Large intestine (tissue), 3 donors: ENCODE data around the gene MARCHF3. TPM values are rescaled to one million over a fixed set of nuclear protein-coding genes. Genes with fewer than 3 reads are reported as not detected.

ENCODE experiments used
- DNase-seq, 2 donors: peaks; one replicate each; pipeline versions ENCODE4 v3.0.0 to v3.0.0-alpha.2; 2013
- H3K27ac ChIP-seq: one replicate; pipeline ENCODE4 v1.5.1; 2013; ENCODE audit warnings: low read length
- H3K27me3 ChIP-seq: 2 replicates; pipeline ENCODE4 v1.6.1; 2013; ENCODE audit warnings: low read length; ENCODE audit not compliant: control insufficient read depth, insufficient read depth
- H3K36me3 ChIP-seq: 2 replicates; pipeline ENCODE4 v1.6.1; 2013; ENCODE audit warnings: low read length; ENCODE audit not compliant: control insufficient read depth, insufficient read depth
- H3K4me1 ChIP-seq: one replicate; pipeline ENCODE4 v1.6.1; 2013; ENCODE audit warnings: low read length; ENCODE audit not compliant: control insufficient read depth, insufficient read depth
- H3K4me3 ChIP-seq: one replicate; pipeline ENCODE4 v1.5.1; 2013; ENCODE audit warnings: low read length
- H3K9me3 ChIP-seq: one replicate; pipeline ENCODE4 v1.6.1; 2013; ENCODE audit warnings: mild to moderate bottlenecking, low read depth, low read length, moderate library complexity; ENCODE audit not compliant: control insufficient read depth
- WGBS: methylation state at CpG from one replicate; pipeline ENCODE4 v1.1.5; 2013; ENCODE audit warnings: low lambda C conversion rate; ENCODE audit not compliant: insufficient coverage; 5-methylcytosine and 5-hydroxymethylcytosine counted together
- polyA plus RNA-seq: library from polyadenylated mRNA; unstranded; fragments of 120-200 nt; gene quantifications from one replicate; pipeline ENCODE4 v1.2.1, GENCODE V29; 2013

The MARCHF3 gene
- polyA plus RNA-seq, 1 donor = 6.5 TPM

DNA sequence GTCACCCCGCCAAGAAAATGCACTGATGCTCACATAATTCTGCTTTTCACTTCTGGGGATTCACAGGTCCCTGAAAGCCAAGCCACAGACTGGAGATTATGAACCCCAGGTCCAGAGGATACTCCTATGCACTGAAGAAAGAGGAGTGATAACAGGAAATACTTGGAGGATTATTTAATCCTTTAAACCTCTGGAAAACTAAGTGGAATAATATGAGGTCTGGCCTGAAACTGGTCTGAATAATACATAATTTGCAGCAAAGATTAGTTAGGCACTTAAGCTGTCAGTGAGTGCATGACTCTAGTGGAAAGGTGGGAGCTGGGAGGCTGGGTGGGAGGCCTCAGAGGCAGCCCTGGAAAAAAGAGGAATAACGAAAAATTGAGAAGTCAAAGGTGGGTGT, 45.7 kb downstream of the MARCHF3 start:
- no peak for DNase-seq
- no peak overlapping the region for H3K27ac ChIP-seq
- H3K9me3 ChIP-seq = no peaks in the 10 kb centered on the region
- no peak overlapping the region for H3K4me3 ChIP-seq
- no peaks in the 10 kb centered on the region for H3K27me3 ChIP-seq
- WGBS = no CpG with 5 or more reads among the region's 2 CpGs
- no peaks in the 10 kb centered on the region for H3K36me3 ChIP-seq
- H3K4me1 ChIP-seq = no peaks in the 10 kb centered on the region

DNA sequence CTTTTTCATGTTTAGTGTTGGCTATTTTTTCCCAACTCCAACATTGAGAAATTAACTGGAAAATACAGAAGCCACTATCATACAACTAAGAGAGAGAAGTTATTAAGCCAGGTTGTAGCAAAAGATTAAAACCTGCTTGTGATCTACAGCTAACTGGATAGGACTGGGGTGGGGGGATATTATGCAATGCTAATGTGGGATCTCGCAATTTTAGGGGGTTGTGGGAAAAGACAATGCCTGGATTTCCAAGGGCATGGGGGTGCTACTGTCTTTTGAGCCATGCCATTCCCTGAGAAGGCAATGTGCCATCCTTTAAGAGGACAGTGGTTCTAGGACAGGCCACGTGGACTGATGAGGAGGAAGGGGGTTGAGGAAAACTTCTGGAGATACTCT, 46.5 kb downstream of the MARCHF3 start:
- no peaks in the 10 kb centered on the region for H3K4me1 ChIP-seq
- H3K27ac ChIP-seq = no peak overlapping the region
- DNase-seq = no peak
- no peaks in the 10 kb centered on the region for H3K27me3 ChIP-seq
- no peaks in the 10 kb centered on the region for H3K9me3 ChIP-seq
- H3K36me3 ChIP-seq = no peaks in the 10 kb centered on the region
- H3K4me3 ChIP-seq = no peak overlapping the region
- WGBS = no CpG with 5 or more reads among the region's 2 CpGs

DNA sequence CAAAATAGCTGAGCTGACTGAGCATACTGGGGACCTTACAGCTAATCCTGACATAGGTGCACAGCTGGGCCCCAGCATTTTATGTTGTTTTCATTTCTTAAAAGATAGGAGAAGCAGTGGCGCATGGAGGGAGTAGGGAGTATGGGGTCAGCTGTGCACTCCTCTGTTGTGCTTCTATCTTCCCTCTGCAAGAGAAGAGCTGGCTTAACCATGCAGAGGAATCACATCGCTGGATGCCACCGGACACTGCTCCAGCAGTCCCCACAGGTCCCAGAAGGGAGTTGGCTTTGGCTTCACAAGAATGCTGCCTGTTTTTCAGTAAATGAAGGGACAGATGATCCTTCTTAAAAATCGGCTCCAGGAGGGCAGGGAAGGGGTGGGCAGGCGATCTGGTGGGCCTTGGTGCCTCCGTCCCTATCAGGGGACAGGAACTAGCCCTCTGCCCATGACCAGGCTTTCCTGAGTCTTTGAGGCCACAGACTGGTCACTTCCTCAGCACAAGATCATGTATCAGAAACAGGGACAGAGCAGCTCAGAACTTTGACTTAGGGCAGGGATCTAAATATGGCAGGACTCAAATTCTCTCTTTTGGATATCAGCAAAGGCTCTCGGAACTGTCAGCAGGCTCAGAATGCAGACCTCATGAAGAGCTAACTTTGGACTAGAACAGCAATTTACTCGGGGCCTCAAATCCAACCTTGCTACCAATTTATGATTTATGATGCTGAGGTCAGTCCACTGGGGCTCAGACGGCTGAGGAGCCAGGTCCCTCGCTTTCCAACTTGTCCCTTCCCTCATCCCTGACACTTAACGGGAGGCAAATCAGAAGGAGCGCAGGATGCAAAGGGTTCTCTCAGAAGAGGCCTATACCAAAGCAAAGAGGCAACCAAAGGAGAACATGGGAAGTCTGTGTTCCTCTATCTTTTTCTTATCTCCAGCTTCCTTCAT, 47.2 kb downstream of the MARCHF3 start:
- H3K36me3 ChIP-seq = no peaks in the 10 kb centered on the region
- no peaks in the 10 kb centered on the region for H3K27me3 ChIP-seq
- H3K9me3 ChIP-seq = no peaks in the 10 kb centered on the region
- no peak for DNase-seq
- no peak overlapping the region for H3K4me3 ChIP-seq
- H3K4me1 ChIP-seq = no peaks in the 10 kb centered on the region
- no peak overlapping the region for H3K27ac ChIP-seq
- WGBS = 88% methylated on average over 3 of the region's 12 CpGs

DNA sequence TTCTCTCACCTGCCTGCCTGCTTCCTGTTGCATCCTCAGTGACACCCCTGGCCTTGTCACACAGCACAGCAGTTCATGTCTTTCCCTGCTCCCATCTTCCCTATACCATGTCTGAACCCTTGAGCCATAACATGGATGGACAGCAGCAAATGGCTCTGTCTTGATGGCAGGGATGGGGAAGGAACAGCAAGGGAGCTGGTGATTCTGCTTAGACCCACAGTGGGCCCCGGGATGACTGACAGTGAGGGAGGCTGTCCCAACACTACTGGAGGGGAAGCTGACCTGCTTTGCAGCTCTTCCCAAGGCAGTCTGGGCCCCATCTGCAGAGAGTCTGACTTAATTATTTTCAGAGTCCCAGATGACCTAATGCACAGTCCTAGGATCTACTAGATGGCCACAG, 48.2 kb downstream of the MARCHF3 start:
- H3K4me1 ChIP-seq = no peaks in the 10 kb centered on the region
- H3K27ac ChIP-seq = no peak overlapping the region
- H3K9me3 ChIP-seq = no peaks in the 10 kb centered on the region
- no peak overlapping the region for H3K4me3 ChIP-seq
- DNase-seq = no peak
- WGBS = no CpG with 5 or more reads among the region's 1 CpG
- H3K27me3 ChIP-seq = no peaks in the 10 kb centered on the region
- H3K36me3 ChIP-seq = no peaks in the 10 kb centered on the region

DNA sequence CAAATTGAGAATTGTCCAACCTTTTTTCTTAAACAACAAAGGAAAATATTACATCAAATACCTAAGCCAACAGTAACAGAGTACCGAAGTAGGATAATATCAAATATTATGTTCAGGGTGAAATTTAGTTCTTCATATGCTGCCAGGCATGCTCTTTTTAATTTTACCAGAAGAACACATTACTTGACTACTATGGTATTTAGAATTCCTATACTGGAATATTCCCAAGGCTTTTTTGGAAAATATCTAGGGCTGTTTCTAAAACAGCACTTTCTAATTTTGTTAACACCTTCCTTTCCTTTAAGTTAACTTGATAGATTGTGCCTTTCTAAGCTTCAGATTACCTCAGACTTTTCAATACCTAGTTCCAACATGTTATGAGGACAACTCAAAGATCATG, 48.7 kb downstream of the MARCHF3 start:
- WGBS = 80% methylated on average over 1 of the region's 1 CpG
- H3K9me3 ChIP-seq = no peaks in the 10 kb centered on the region
- no peak overlapping the region for H3K27ac ChIP-seq
- no peak overlapping the region for H3K4me3 ChIP-seq
- no peaks in the 10 kb centered on the region for H3K36me3 ChIP-seq
- DNase-seq = no peak
- no peaks in the 10 kb centered on the region for H3K4me1 ChIP-seq
- no peaks in the 10 kb centered on the region for H3K27me3 ChIP-seq

DNA sequence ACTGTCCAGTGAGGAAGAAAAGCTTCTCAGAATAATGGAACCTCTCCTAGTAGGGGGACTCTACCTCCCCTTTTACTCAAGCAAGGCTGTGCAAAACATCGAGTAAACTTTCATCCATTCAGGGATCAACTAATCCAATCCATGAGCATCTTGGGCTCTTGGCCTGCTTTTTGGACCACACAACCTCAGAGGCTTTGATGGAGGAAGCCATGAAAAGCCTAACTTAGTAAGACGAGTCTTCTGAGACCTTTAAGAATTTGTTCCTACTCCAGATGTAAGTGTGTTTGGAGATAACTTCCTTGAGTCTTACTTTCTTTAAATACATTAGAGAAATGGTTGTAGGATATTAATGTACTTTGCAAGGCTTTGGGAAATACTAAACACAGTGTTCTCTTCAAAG, 49.1 kb downstream of the MARCHF3 start:
- H3K36me3 ChIP-seq = no peaks in the 10 kb centered on the region
- H3K4me1 ChIP-seq = no peaks in the 10 kb centered on the region
- H3K4me3 ChIP-seq = no peak overlapping the region
- H3K27ac ChIP-seq = no peak overlapping the region
- DNase-seq = no peak
- no peaks in the 10 kb centered on the region for H3K27me3 ChIP-seq
- no peaks in the 10 kb centered on the region for H3K9me3 ChIP-seq
- no CpG with 5 or more reads among the region's 2 CpGs for WGBS

DNA sequence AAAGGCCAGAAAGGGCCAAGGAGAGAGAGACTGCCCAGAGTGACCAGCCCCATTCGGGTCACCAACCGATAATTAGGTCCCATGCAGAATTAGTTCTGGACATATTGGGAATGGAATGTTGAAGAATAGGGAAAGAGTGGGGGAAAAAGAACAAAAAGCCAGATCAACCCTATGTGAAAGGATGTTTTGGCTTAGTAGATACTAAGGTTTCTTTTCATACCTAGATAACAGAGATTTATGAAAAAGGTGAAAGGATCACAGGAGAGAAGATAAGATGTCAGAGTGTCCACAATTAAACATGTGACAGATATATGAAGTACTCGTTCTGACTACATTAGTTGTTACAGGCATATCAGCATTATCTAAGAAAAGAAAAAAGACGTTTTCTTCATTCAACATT, 52.1 kb downstream of the MARCHF3 start:
- Histone ChIP-seq H3K4me3 (no peak overlapping the region), H3K4me1 (no peaks in the 10 kb centered on the region), H3K36me3 (no peaks in the 10 kb centered on the region), H3K27ac (no peak overlapping the region), H3K27me3 (no peaks in the 10 kb centered on the region), H3K9me3 (no peaks in the 10 kb centered on the region)
- WGBS = 90% methylated on average over 2 of the region's 4 CpGs
- no peak for DNase-seq

DNA sequence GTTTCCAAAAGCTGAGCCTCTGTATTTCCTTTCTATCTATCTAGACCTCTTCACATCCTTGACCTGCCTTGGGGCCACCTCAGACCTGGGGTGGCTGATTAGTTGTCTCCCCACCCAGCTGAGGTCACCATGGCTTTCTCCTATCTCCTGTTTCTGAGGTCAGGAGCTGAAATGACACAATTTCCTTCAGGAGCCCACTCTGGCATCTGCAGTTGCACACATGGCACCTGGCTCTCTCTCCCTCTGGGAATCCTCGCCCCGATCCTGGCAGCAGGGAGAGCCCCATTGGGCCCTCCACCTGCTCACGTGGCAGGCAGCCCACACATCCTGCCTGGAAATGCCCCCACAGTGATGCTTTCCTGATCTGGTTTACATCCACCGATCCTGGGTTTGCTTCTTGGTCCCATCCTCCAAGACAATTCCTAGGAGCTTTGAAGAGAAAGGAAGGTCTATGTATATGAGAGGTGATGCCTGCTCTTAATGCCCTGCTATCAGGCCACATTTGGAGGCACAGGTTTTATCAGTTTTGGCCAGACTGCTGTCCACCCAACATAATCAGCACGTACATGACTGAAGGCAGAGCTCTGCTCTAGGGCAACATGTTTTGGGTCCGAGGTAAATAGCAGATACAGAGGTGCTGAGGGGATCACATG, 53.7 kb downstream of the MARCHF3 start:
- Histone ChIP-seq H3K4me1 (no peaks in the 10 kb centered on the region), H3K27ac (no peak overlapping the region), H3K4me3 (no peak overlapping the region), H3K9me3 (no peaks in the 10 kb centered on the region), H3K27me3 (no peaks in the 10 kb centered on the region), H3K36me3 (no peaks in the 10 kb centered on the region)
- DNase-seq = no peak
- no CpG with 5 or more reads among the region's 6 CpGs for WGBS

DNA sequence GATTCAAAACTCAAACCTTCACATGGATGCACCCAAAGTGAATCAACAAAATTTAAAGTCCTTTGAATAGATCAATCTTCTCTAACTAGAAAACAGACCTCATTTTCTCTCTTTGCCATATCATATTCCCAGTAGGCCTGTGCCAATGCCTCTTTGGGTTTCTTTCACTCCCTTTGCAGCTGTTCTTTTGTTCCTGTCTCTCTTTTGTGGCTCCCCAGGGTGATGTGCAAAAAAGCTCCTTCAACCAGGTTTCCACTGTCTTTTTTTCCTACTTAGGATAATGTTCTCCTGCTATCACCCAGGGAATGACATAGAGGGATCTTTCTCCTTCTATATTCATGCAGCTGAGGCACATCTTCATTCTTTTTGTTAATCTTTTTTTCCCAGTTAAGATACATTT, 54.6 kb downstream of the MARCHF3 start:
- no peaks in the 10 kb centered on the region for H3K36me3 ChIP-seq
- no peaks in the 10 kb centered on the region for H3K27me3 ChIP-seq
- no peak overlapping the region for H3K27ac ChIP-seq
- no peaks in the 10 kb centered on the region for H3K4me1 ChIP-seq
- H3K9me3 ChIP-seq = no peaks in the 10 kb centered on the region
- no peak for DNase-seq
- H3K4me3 ChIP-seq = no peak overlapping the region

DNA sequence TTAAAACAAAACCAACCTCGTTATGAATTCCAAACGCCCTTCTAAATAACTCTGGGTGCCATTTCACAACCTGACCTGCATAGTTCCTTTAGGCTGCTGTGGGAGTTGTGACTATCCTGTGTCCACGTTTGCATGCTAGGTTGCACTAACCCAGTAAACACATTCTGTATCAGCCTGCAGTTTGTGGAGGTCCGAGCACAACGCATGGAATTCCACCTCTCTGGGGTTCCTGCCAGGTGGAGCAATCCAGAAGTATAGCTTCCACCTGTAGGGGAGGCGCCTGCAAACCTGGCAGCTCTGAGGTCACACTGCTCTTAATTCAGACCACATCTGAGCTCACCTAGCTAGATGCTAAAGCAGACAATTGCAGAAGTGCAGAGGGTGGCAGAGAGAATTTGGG, 57.2 kb downstream of the MARCHF3 start:
- no peak overlapping the region for H3K4me3 ChIP-seq
- DNase-seq = no peak
- no peak overlapping the region for H3K27ac ChIP-seq
- WGBS = no CpG with 5 or more reads among the region's 6 CpGs
- no peaks in the 10 kb centered on the region for H3K4me1 ChIP-seq
- H3K36me3 ChIP-seq = no peaks in the 10 kb centered on the region
- H3K27me3 ChIP-seq = no peaks in the 10 kb centered on the region
- no peaks in the 10 kb centered on the region for H3K9me3 ChIP-seq
